CD4-positive, alpha-beta T cell treated with Interleukin-4 for 1 hour (primary cell): ENCODE data around the gene LDHA.
"Not testable (repeated sequence)": the region's sequence is repeated elsewhere in the genome, so short reads cannot be mapped to it uniquely, and the experiment has no call there.

Experiments
- DNase-seq, 2 donors: peaks; one replicate each; pipeline ENCODE4 v3.0.0-alpha.2; 2020 to 2022

LDHA gene

GRCh38 chr11:18394928-18395734 is 768 bp downstream of the LDHA start:
- peak in 1 of 2 donors; percentile 20 for DNase-seq

- DNase-seq: peak; percentile 97
Observed at GRCh38 chr11:18395735-18396504, 1.6 kb downstream of the LDHA start.

- DNase-seq: no peak
Observed at GRCh38 chr11:18397921-18398320, 3.6 kb downstream of the LDHA start.

- DNase-seq: not testable (repeated sequence)
Observed at GRCh38 chr11:18401077-18401476, 6.7 kb downstream of the LDHA start.

GRCh38 chr11:18404062-18404461 is 9.7 kb downstream of the LDHA start:
- no peak for DNase-seq

GRCh38 chr11:18407400-18407799 is 13.0 kb downstream of the LDHA start:
- not testable (repeated sequence) for DNase-seq

- DNase-seq: no peak
Observed at GRCh38 chr11:18408558-18409291, 14.4 kb downstream of the LDHA start.

- DNase-seq: no peak
Observed at GRCh38 chr11:18416459-18416858, 22.1 kb downstream of the LDHA start.

- no peak for DNase-seq
Observed at GRCh38 chr11:18419040-18419439, 24.7 kb downstream of the LDHA start.

GRCh38 chr11:18420067-18420466 is 25.7 kb downstream of the LDHA start:
- DNase-seq: no peak

GRCh38 chr11:18427240-18427639 is 32.9 kb downstream of the LDHA start:
- no peak for DNase-seq

GRCh38 chr11:18429332-18429731 is 35.0 kb downstream of the LDHA start:
- DNase-seq: no peak

GRCh38 chr11:18438691-18439090 is 44.3 kb downstream of the LDHA start:
- DNase-seq: no peak

- DNase-seq: no peak
Observed at GRCh38 chr11:18449251-18449650, 54.9 kb downstream of the LDHA start.

GRCh38 chr11:18452927-18453326 is 58.6 kb downstream of the LDHA start:
- DNase-seq: no peak

- DNase-seq: peak; percentile 14 to 22
Observed at GRCh38 chr11:18455686-18456372, 61.5 kb downstream of the LDHA start, which contains the start of gene LDHAL6A. Gene LDHAL6A, plus strand, starts transcription at chr11:18455856. Its CDS starts 825 bp downstream, at chr11:18456681.

- DNase-seq: no peak
Observed at GRCh38 chr11:18457450-18457849, 63.1 kb downstream of the LDHA start.
